Hindlimb muscle (tissue), 1 donor: ENCODE measurements around the gene TSSK3. TPM values are rescaled to one million over a fixed set of nuclear protein-coding genes. Genes with fewer than 3 reads are reported as not detected.
"Not testable (repeated sequence)": the region's sequence is repeated elsewhere in the genome, so short reads cannot be mapped to it uniquely, and the experiment has no call there.

Experiments used
- DNase-seq: peaks from one replicate; pipeline ENCODE4 v3.0.0-alpha.2; 2013
- polyA plus RNA-seq: library from polyadenylated mRNA; unstranded; fragments of 120-200 nt; gene quantifications from one replicate; pipeline ENCODE4 v1.2.1, GENCODE V29; 2013; ENCODE audit not compliant: insufficient read length

TSSK3 gene
- polyA plus RNA-seq, 1 donor = 3.3 TPM

- no peak for DNase-seq
Observed at GRCh38 chr1:32339363-32339978, 22.9 kb upstream of the TSSK3 start.

- DNase-seq = no peak
Observed at GRCh38 chr1:32341186-32341757, 21.1 kb upstream of the TSSK3 start.

DNA sequence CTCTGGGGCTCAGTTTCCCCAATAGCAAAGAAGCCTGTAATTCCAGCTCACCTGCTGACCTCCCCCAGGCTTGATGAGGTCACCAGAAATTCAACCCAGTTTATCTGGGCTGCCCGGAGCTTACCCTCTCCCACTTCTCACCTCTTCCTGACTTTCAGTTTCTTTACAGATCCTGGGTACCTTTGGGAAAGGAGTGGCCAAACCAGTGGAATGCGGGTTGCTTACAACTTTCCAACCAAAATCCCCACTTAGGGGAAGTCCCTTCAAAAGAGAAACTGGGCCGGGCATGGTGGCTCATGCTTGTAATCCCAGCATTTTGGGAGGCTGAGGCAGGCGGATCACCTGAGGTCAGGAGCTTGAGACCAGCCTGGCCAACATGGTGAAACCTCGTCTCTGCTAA, 20.4 kb upstream of the TSSK3 start:
- DNase-seq = no peak

DNA sequence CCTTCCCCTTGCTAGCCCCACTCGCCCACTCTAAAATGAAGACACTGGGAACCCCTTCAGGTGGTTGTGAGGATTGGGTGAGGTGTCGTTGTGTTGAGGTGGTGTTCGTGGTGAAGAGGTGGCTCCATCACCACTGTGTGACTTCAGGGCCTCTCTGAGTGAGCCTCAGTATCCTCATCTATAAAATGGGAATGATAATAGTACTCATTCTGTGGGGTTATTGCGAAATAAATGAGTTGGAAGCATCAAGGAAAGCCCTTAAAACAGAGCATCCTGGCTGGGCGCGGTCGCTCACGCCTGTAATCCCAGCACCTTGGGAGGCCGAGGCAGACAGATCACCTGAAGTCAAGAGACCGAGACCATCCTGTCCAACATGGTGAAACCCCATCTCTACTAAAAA, 19.6 kb upstream of the TSSK3 start:
- no peak for DNase-seq

DNA sequence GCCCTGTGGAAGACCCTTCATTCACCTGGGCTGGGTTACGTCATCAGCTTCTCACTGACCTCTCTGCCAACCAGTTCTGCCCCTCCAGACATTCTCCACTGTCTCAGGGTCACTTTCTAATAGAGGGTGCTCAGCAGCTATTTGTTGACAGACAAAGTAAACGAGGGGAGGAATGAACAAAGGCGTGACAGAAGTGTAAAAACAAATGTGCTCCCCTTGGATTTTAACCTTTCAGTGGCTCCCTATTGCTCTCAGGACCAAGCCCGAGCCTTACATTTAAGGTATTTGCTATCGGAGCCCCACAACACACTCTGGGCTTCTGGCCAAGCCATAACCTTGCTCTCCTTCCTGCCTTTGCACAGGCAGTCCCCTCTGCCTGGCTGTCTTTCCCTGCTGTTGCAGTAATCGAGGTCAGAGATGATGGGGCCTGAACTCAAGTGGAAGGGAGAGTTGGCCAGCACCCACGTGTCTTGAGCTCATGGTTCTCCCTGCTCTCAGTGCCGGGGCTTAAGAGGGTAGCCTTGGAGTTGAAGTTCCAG, 17.0 kb upstream of the TSSK3 start:
- DNase-seq = no peak

- DNase-seq = no peak
Observed at GRCh38 chr1:32346532-32347157, 15.7 kb upstream of the TSSK3 start.

DNA sequence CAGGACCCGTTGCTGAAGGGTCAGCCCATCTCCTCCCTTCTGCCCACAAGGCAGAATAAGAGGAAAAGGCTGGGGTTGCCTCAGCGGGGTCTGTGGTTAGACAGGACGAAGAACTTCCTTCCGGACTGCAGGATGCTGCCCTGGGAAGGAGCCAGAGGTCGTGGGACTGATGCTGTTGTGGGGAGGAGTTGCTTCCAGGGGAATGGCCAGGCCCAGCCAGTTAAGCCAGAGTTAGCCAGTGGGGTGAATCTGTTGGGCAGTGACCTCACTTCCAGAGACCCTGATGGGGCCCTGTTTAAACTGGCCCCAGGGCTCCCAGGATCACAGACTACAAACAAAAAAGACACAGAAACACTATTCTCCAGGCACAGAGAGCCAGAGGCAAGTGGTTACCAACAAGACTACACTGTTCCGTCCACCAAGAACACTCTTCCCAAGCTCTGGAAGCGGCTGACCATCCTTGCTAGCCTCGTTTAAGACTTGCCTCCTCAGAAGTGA, 13.1 kb upstream of the TSSK3 start:
- no peak for DNase-seq

DNA sequence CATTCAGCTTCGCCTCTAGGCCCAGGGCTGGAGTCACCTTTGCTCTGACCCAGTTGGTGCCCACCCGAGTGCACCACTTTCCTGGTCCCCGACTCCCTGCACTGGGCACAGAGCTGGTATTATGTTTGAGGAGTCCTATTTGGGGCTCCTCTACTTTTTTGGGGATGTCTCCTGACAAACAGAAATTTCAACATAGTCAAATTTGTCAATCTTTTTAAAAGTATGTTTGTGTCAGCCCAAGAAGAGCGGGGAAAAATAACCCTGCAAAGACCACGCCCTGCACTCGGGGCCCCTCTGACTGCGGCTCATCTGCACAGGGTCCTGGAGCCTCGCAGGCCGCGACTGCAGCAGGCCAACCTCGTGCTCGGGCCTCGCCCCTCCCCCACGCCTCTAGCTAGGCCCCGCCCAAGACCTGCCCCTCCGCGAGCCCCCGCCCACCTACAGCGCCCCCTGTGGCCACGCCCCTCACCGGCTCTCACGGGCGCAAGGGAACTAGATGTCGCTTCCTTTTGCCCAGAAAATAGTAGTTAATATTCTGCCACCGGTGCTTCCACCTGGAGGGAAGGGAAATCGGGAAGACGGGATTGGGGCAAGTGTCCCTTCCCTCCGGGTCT, 11.4 kb upstream of the TSSK3 start:
- DNase-seq = no peak

DNA sequence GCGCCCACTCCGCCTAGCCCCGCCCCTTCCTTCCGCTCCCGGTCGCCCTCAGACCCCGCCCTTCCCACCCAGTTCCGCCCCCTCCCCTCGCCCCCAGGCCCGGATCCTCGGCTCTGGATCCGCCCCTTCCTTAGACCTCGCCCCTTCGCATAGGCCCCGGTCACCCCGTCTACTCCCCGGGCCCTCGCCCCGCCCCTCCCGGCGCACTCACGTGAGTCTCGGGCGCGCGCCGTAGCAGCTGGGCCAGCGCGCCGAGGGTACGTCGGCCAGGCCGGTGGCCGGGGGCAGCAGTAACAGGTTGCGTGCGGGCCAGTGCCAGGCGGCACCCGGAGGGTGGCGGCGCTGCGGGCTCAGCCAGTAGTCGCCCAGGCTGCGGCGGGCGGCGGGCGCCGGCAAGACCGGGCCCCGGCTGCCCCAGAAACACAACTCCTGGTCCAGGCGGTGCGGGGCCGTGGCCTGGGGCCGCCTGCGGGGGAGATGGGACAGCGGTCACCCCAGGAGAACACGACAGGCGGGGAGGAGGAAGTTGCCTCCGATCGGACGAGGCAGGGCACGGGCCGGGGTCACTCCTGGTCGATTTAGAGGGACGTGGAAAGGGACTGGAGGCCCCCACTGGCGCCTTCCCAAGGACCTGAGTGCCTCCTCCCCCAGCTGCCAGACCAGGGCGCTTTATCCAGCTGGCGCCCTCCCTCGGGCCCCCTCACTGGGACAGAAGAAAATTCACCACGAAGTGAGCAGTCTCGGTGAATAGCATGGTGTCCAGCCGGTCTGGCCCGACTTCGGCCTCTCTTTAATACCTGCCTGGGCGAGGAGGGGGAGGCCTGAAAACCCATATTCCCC, 10.7 kb upstream of the TSSK3 start:
- peak; percentile 96 for DNase-seq

GRCh38 chr1:32352239-32352745, 10.0 kb upstream of the TSSK3 start:
- no peak for DNase-seq

GRCh38 chr1:32352831-32353383, 9.4 kb upstream of the TSSK3 start:
- no peak for DNase-seq

DNA sequence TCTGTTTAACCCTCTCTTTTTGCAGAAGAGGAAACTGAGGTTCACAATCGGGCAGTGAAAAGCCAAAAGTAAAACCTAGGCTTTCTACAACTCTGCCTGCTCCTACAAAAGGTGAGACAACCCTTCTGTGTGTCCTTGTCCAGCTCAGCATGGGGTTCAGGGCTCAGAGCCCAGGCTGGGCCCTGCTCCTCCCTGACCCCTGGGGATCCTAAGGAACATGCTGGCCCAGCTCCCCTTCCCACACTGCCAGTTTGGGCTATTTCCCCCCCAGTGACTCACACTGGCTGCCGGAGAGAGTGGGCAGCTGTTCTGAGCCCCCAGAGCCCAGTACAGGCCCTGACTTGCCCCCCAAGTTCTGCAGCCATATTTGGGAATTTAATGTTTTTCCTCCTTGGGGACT, 8.9 kb upstream of the TSSK3 start:
- no peak for DNase-seq

- DNase-seq = no peak
Observed at GRCh38 chr1:32353886-32354570, 8.3 kb upstream of the TSSK3 start.

- not testable (repeated sequence) for DNase-seq
Observed at GRCh38 chr1:32355778-32356177, 6.6 kb upstream of the TSSK3 start.

- DNase-seq = no peak
Observed at GRCh38 chr1:32356478-32356877, 5.9 kb upstream of the TSSK3 start.

DNA sequence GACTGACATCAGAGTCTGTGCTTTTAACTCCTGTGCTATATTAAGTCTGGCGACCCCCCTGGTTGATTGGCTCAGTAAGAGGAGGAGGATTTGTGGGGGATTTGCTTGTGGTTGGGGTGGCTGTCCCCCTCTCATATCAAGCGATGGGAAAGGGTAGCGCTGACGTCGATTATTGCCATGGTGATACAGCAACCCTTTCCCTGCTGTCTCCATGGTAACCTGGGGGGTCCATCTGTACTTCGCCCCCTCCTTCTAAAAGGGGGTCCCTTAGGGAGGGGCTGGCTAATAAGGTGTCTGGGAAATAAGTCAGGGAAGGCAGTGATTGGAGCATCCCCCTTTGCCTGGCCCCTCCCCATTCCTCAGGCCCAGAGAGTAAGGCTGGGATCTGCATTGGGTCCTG, 4.7 kb upstream of the TSSK3 start:
- DNase-seq = no peak

DNA sequence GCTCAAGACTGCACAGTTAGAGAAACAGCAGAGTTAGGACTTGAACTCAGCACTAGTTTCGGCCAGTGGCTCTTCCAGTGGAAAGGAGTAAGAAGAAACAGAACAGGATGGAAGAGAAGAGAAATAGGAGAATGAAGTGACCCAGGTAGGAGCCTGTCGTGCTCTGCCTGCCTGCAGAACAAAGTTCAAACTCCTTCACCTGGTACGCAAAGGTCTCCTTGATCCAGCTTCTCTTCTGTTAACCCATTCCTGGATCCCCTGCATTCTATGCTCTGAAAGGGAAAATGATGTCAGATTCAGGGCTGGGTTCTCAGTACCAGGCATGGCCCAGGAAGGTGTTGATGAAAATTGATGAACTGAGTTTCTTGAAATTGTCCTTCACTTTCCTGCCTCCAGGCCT, 3.9 kb upstream of the TSSK3 start:
- DNase-seq = no peak

- no peak for DNase-seq
Observed at GRCh38 chr1:32361308-32361673, 1.0 kb upstream of the TSSK3 start.

DNA sequence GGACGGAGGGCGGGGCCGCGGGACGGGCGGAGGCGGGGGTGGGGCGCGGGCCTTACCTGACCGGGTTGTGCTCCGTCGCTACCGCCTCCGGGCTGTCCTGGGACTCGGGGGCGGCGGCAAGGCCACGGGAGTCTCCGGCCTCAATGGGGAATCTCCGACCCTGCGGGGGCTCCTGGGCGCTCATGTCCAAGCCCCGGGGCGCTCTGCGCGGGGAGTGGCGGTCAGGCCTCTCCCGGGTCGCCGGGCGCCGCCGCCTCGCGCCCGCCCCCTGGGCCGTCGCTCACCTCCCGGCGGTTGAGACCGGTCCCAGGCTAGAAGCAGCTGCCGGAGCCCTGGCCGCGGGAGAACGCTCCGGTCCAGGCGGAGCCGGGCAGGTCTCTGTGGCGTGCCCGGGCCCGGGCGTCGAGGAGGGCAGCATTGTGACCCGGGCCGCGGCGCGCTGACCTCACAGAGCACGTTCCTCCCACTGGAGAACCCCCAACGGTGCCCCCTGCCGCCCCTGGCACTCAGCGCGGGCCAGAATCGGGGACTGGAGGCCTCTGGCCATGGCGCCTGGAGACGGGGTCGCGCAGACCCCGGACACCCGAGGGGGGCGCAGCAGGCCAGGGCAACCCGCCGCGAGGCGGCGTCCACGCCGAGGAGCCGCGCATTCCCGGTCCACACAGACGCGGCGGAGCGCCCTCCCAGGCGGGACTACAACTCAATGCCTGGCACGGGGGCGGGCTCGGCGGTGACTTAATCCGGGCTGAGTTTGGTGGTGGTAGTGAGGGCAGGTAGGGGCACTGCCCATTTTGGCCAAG, 465 bp upstream of the TSSK3 start:
- DNase-seq = peak; percentile 58

DNA sequence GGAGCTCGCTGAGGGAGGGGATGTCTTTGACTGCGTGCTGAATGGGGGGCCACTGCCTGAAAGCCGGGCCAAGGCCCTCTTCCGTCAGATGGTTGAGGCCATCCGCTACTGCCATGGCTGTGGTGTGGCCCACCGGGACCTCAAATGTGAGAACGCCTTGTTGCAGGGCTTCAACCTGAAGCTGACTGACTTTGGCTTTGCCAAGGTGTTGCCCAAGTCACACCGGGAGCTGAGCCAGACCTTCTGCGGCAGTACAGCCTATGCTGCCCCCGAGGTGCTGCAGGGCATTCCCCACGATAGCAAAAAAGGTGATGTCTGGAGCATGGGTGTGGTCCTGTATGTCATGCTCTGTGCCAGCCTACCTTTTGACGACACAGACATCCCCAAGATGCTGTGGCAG, 1.4 kb downstream of the TSSK3 start:
- no peak for DNase-seq

DNA sequence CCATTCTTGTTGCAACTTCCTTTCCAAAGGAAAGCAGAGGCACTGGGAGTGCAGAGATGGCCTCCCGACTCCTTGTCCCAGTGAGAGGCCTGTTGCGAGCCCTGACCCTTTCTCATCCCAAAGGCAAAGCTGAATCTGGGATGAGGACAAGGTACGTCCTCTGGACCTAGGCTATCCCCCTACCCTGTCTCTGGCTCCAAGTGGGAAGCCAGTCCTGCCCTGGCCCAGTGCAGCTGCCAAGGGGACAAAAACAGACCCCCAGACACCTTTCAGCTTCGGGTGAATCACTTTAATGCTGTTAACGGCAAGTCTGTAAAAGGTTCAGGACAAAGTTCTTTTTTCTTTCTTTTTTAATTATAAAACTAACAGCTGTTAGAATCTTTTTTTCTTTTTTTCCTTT, 2.5 kb downstream of the TSSK3 start:
- DNase-seq = no peak
